Naive thymus-derived CD8-positive, alpha-beta T cell (primary cell): ENCODE data around the gene GTF2IRD1. TPM values are rescaled to one million over a fixed set of nuclear protein-coding genes. Genes with fewer than 3 reads are reported as not detected.
A peak's percentile ranks its signal among the peaks of the same experiment; 100 is the strongest.
"Not testable (repeated sequence)": the region's sequence is repeated elsewhere in the genome, so short reads cannot be mapped to it uniquely, and the experiment has no call there.

Source experiments
- ATAC-seq, 2 donors: fragments of 150-1000 bp; cut with Tn5 transposase in 1 of 2; sonication (Bioruptor Pico), chemical (Tn5 transposase) in 1 of 2; 1 replicate in 1 of 2; 2 replicates in 1 of 2; pipeline ENCODE4 v1.10.0; 2021; ENCODE audit warnings: mild to moderate bottlenecking in 2 of 2, moderate library complexity in 2 of 2
- POLR2A ChIA-PET: fragments of 350-600 bp; sonication (Branson Sonifier 250); formaldehyde crosslinking; loops from one replicate; lab custom pipeline; 2021; ENCODE audit warnings: antibody characterized with exemption; lab: Charles Lee
- DNase-seq, 10 donors: peaks; one replicate each; pipeline versions ENCODE4 v3.0.0 to v3.0.0-alpha.2; 2020 to 2022
- H3K27ac Mint-ChIP-seq, 10 donors: one replicate each; pipeline ENCODE4 v1.8.0; 2020 to 2022; ENCODE audit warnings: mild to moderate bottlenecking in 10 of 10, mixed read lengths in 10 of 10, moderate library complexity in 4 of 10, inconsistent platforms in 1 of 10
- H3K27me3 Mint-ChIP-seq, 5 donors: one replicate each; pipeline ENCODE4 v1.8.0; 2021 to 2022; ENCODE audit warnings: mixed read lengths in 5 of 5
- H3K36me3 Mint-ChIP-seq, 3 donors: one replicate each; pipeline ENCODE4 v1.8.0; 2020 to 2022; ENCODE audit warnings: mixed read lengths in 3 of 3, mild to moderate bottlenecking in 2 of 3, inconsistent platforms in 1 of 3
- H3K4me1 Mint-ChIP-seq, 4 donors: one replicate each; pipeline ENCODE4 v1.8.0; 2021 to 2022; ENCODE audit warnings: mixed read lengths in 4 of 4
- H3K4me3 Mint-ChIP-seq, 10 donors: one replicate each; pipeline ENCODE4 v1.8.0; 2020 to 2022; ENCODE audit warnings: mild to moderate bottlenecking in 10 of 10, mixed read lengths in 10 of 10, moderate library complexity in 6 of 10, inconsistent platforms in 1 of 10
- H3K9me3 Mint-ChIP-seq, 9 donors: one replicate each; pipeline ENCODE4 v1.8.0; 2020 to 2022; ENCODE audit warnings: mixed read lengths in 9 of 9, mild to moderate bottlenecking in 3 of 9, inconsistent platforms in 1 of 9, moderate library complexity in 1 of 9
- polyA plus RNA-seq, 3 donors: library from polyadenylated mRNA; unstranded; fragments of 300-500 nt; fragmentation: Illumina TruSeq; gene quantifications; one replicate each; pipeline ENCODE4 v1.2.3, GENCODE V29; 2021
- total RNA-seq, 8 experiments: library from RNA in 2 of 8; stranded (reverse) in 2 of 8; gene quantifications; one replicate each; pipeline ENCODE4 v1.2.3 and lab custom pipeline; 2021 to 2026

Gene GTF2IRD1
- total and polyA plus RNA-seq, 5 experiments from 2014 or later: 1.3 to 1.8 TPM; not detected in 3

- DNase-seq: no peak
- Mint-ChIP-seq H3K9me3 (peaks cover 0 to 12% (median 0%) of the 10 kb centered on the region in 9 donors), H3K27ac (no peak overlapping the region), H3K36me3 (peaks cover 0 to 7% (median 5%) of the 10 kb centered on the region in 3 donors), H3K27me3 (no peaks in the 10 kb centered on the region), H3K4me1 (no peaks in the 10 kb centered on the region), H3K4me3 (no peak overlapping the region)
- no peak for ATAC-seq
- POLR2A ChIA-PET: no interaction called here
Measured at GRCh38 chr7:74518654-74519053, 64.9 kb downstream of the GTF2IRD1 start.

GRCh38 chr7:74519395-74519794 is 65.7 kb downstream of the GTF2IRD1 start:
- Mint-ChIP-seq H3K27ac (no peak overlapping the region), H3K36me3 (peaks cover 0 to 7% (median 5%) of the 10 kb centered on the region in 3 donors)
- POLR2A ChIA-PET: no interaction called here

GRCh38 chr7:74521855-74522254 is 68.1 kb downstream of the GTF2IRD1 start:
- no peak overlapping the region for H3K27ac Mint-ChIP-seq
- H3K4me1 Mint-ChIP-seq: no peaks in the 10 kb centered on the region
- ATAC-seq (no peak), DNase-seq (no peak)
- no peaks in the 10 kb centered on the region for H3K27me3 Mint-ChIP-seq
- peaks cover 0 to 12% (median 0%) of the 10 kb centered on the region in 9 donors for H3K9me3 Mint-ChIP-seq
- POLR2A ChIA-PET: no interaction called here
- H3K4me3 Mint-ChIP-seq: no peak overlapping the region
- peaks cover 0 to 7% (median 5%) of the 10 kb centered on the region in 3 donors for H3K36me3 Mint-ChIP-seq

More at GRCh38 chr7:74519395-74519794, 65.7 kb downstream of the GTF2IRD1 start:
- H3K4me1 Mint-ChIP-seq: no peaks in the 10 kb centered on the region
- H3K4me3 Mint-ChIP-seq: no peak overlapping the region
- H3K9me3 Mint-ChIP-seq: peaks cover 0 to 12% (median 0%) of the 10 kb centered on the region in 9 donors
- DNase-seq: no peak
- ATAC-seq: no peak
- H3K27me3 Mint-ChIP-seq: no peaks in the 10 kb centered on the region

- H3K4me3 Mint-ChIP-seq: no peak overlapping the region
- no peaks in the 10 kb centered on the region for H3K27me3 Mint-ChIP-seq
- POLR2A ChIA-PET: no interaction called here
- no peak for ATAC-seq
- H3K9me3 Mint-ChIP-seq: peaks cover 0 to 12% (median 0%) of the 10 kb centered on the region in 9 donors
- DNase-seq: no peak
- H3K36me3 Mint-ChIP-seq: peaks cover 0 to 7% (median 5%) of the 10 kb centered on the region in 3 donors
- H3K27ac Mint-ChIP-seq: no peak overlapping the region
- H3K4me1 Mint-ChIP-seq: no peaks in the 10 kb centered on the region
Measured at GRCh38 chr7:74522281-74522905, 68.7 kb downstream of the GTF2IRD1 start.

GRCh38 chr7:74523015-74523414 is 69.3 kb downstream of the GTF2IRD1 start:
- no peaks in the 10 kb centered on the region for H3K27me3 Mint-ChIP-seq
- H3K9me3 Mint-ChIP-seq: peaks cover 0 to 12% (median 0%) of the 10 kb centered on the region in 9 donors
- no peak overlapping the region for H3K4me3 Mint-ChIP-seq
- H3K4me1 Mint-ChIP-seq: no peaks in the 10 kb centered on the region
- no peak for ATAC-seq
- H3K36me3 Mint-ChIP-seq: peaks cover 0 to 7% (median 5%) of the 10 kb centered on the region in 3 donors
- POLR2A ChIA-PET: no interaction called here
- DNase-seq: no peak
- H3K27ac Mint-ChIP-seq: no peak overlapping the region

- H3K27me3 Mint-ChIP-seq: no peaks in the 10 kb centered on the region
- H3K36me3 Mint-ChIP-seq: peaks cover 0 to 7% (median 5%) of the 10 kb centered on the region in 3 donors
- POLR2A ChIA-PET: no interaction called here
- H3K27ac Mint-ChIP-seq: peak overlapping the region in 2 of 10 donors; percentile 13 to 16
- no peak overlapping the region for H3K4me3 Mint-ChIP-seq
- ATAC-seq (no peak), DNase-seq (no peak)
- no peaks in the 10 kb centered on the region for H3K4me1 Mint-ChIP-seq
- H3K9me3 Mint-ChIP-seq: peaks cover 0 to 10% (median 0%) of the 10 kb centered on the region in 9 donors
Measured at GRCh38 chr7:74525140-74525539, 71.4 kb downstream of the GTF2IRD1 start.

- H3K4me1 Mint-ChIP-seq: no peaks in the 10 kb centered on the region
- peak overlapping the region in 1 of 10 donors; percentile 16 for H3K27ac Mint-ChIP-seq
- H3K27me3 Mint-ChIP-seq: no peaks in the 10 kb centered on the region
- ATAC-seq (no peak), DNase-seq (no peak)
- POLR2A ChIA-PET: no interaction called here
- peaks cover 0 to 10% (median 0%) of the 10 kb centered on the region in 9 donors for H3K9me3 Mint-ChIP-seq
- no peak overlapping the region for H3K4me3 Mint-ChIP-seq
- H3K36me3 Mint-ChIP-seq: peaks cover 0 to 7% (median 5%) of the 10 kb centered on the region in 3 donors
Measured at GRCh38 chr7:74525881-74526280, 72.2 kb downstream of the GTF2IRD1 start.

- no peak for DNase-seq
- no peak overlapping the region for H3K4me3 Mint-ChIP-seq
- H3K27ac Mint-ChIP-seq: no peak overlapping the region
- H3K9me3 Mint-ChIP-seq: peaks cover 0 to 5% (median 0%) of the 10 kb centered on the region in 9 donors
- peaks cover 0 to 1% (median 0%) of the 10 kb centered on the region in 3 donors for H3K36me3 Mint-ChIP-seq
- ATAC-seq: no peak
- POLR2A ChIA-PET: no interaction called here
- no peaks in the 10 kb centered on the region for H3K27me3 Mint-ChIP-seq
- no peaks in the 10 kb centered on the region for H3K4me1 Mint-ChIP-seq
Measured at GRCh38 chr7:74526780-74527179, 73.1 kb downstream of the GTF2IRD1 start.

- H3K9me3 Mint-ChIP-seq: peaks cover 0 to 2% (median 0%) of the 10 kb centered on the region in 9 donors
- no peak for DNase-seq
- POLR2A ChIA-PET: no interaction called here
- H3K27ac Mint-ChIP-seq: no peak overlapping the region
- no peak overlapping the region for H3K4me3 Mint-ChIP-seq
- ATAC-seq: no peak
- no peaks in the 10 kb centered on the region for H3K4me1 Mint-ChIP-seq
- H3K36me3 Mint-ChIP-seq: no peaks in the 10 kb centered on the region
- no peaks in the 10 kb centered on the region for H3K27me3 Mint-ChIP-seq
Measured at GRCh38 chr7:74527842-74528241, 74.1 kb downstream of the GTF2IRD1 start.

- POLR2A ChIA-PET, H3K27me3 Mint-ChIP-seq, H3K4me1 Mint-ChIP-seq, DNase-seq, ATAC-seq, H3K4me3 Mint-ChIP-seq, H3K9me3 Mint-ChIP-seq, H3K36me3 Mint-ChIP-seq, H3K27ac Mint-ChIP-seq: not testable (repeated sequence)
Measured at GRCh38 chr7:74528773-74529172, 75.1 kb downstream of the GTF2IRD1 start.

GRCh38 chr7:74535951-74536356 is 82.2 kb downstream of the GTF2IRD1 start:
- Mint-ChIP-seq H3K9me3 (no peaks in the 10 kb centered on the region), H3K27me3 (no peaks in the 10 kb centered on the region), H3K4me3 (no peak overlapping the region), H3K4me1 (no peaks in the 10 kb centered on the region), H3K36me3 (no peaks in the 10 kb centered on the region), H3K27ac (no peak overlapping the region)
- POLR2A ChIA-PET: no interaction called here
- ATAC-seq (no peak), DNase-seq (no peak)

GRCh38 chr7:74541937-74542336 is 88.2 kb downstream of the GTF2IRD1 start:
- H3K4me3 Mint-ChIP-seq, DNase-seq, ATAC-seq, H3K27me3 Mint-ChIP-seq, H3K9me3 Mint-ChIP-seq, POLR2A ChIA-PET, H3K4me1 Mint-ChIP-seq, H3K36me3 Mint-ChIP-seq: not testable (repeated sequence)
- H3K27ac Mint-ChIP-seq: peak overlapping the region in 1 of 10 donors; percentile 50

- H3K4me3 Mint-ChIP-seq: no peak overlapping the region
- no peak overlapping the region for H3K27ac Mint-ChIP-seq
- POLR2A ChIA-PET: no interaction called here
- no peaks in the 10 kb centered on the region for H3K4me1 Mint-ChIP-seq
- peaks cover 0 to 8% (median 3%) of the 10 kb centered on the region in 9 donors for H3K9me3 Mint-ChIP-seq
- H3K36me3 Mint-ChIP-seq: no peaks in the 10 kb centered on the region
- DNase-seq: no peak
- ATAC-seq: no peak
- H3K27me3 Mint-ChIP-seq: no peaks in the 10 kb centered on the region
Measured at GRCh38 chr7:74542558-74543117, 88.9 kb downstream of the GTF2IRD1 start.
